Measurements from ENCODE around the gene EIF4B. TPM values are rescaled to one million over a fixed set of nuclear protein-coding genes. Genes with fewer than 3 reads are reported as not detected.

The EIF4B gene
- total and polyA plus RNA-seq, 2 of the 13 experiments (the other 11 are each of a cell fraction or from before 2014, with no cell fraction given), result 416 to 548 TPM

GRCh38 chr12:53051058-53051880, 45.0 kb downstream of the EIF4B start (continued):
- TF ChIP-seq FOXO4 (CRISPR knock-in tag; conservative IDR thresholded peaks at IDR 0.05), result 0 out of 2 replicates have a peak, but pooled peaks have one; percentile 41
- peak; percentile 58 for TF ChIP-seq MXD4 (CRISPR knock-in tag; IDR thresholded peaks at IDR 0.05)
- TF ChIP-seq ZBTB39 (CRISPR knock-in tag; IDR thresholded peaks at IDR 0.05), result no peak
- TF ChIP-seq ARID4A (CRISPR knock-in tag; IDR thresholded peaks at IDR 0.05; ENCODE audit: borderline replicate concordance), result peak; percentile 85
- TF ChIP-seq SIN3A (IDR thresholded peaks at IDR 0.05; ENCODE audit: borderline replicate concordance, low read depth, low read length), result peak; percentile 68; the same call in 1 of the 2 replicates
- TF ChIP-seq, protein P1, sequence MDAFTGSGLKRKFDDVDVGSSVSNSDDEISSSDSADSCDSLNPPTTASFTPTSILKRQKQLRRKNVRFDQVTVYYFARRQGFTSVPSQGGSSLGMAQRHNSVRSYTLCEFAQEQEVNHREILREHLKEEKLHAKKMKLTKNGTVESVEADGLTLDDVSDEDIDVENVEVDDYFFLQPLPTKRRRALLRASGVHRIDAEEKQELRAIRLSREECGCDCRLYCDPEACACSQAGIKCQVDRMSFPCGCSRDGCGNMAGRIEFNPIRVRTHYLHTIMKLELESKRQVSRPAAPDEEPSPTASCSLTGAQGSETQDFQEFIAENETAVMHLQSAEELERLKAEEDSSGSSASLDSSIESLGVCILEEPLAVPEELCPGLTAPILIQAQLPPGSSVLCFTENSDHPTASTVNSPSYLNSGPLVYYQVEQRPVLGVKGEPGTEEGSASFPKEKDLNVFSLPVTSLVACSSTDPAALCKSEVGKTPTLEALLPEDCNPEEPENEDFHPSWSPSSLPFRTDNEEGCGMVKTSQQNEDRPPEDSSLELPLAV (CRISPR knock-in tag; conservative IDR thresholded peaks at IDR 0.05; ENCODE audit: low read depth), result no peak
- no peak for TF ChIP-seq RFXANK (CRISPR knock-in tag; IDR thresholded peaks at IDR 0.05)
- TF ChIP-seq FOSL1 (CRISPR knock-in tag; IDR thresholded peaks at IDR 0.05; ENCODE audit: borderline replicate concordance), result no peak
- TF ChIP-seq ATF1 (CRISPR knock-in tag; IDR thresholded peaks at IDR 0.05), result no peak
- TF ChIP-seq SMARCC2 (IDR thresholded peaks at IDR 0.05), result no peak
- peak; percentile 64 for TF ChIP-seq ZNF574 (CRISPR knock-in tag; IDR thresholded peaks at IDR 0.05)
- TF ChIP-seq RBAK (CRISPR knock-in tag; IDR thresholded peaks at IDR 0.05), result 0 out of 2 replicates have a peak, but pooled peaks have one; percentile 17
- no peak for TF ChIP-seq ZNF576 (CRISPR knock-in tag; IDR thresholded peaks at IDR 0.05)
- TF ChIP-seq ZSCAN9 (CRISPR knock-in tag; IDR thresholded peaks at IDR 0.05; ENCODE audit: borderline replicate concordance), result no peak
- TF ChIP-seq MXD1 (CRISPR knock-in tag; IDR thresholded peaks at IDR 0.05), result peak; percentile 56; the same call in 1 of the 2 replicates
